ENCODE data around the gene UBXN4.
"Not testable (repeated sequence)": the region's sequence is repeated elsewhere in the genome, so short reads cannot be mapped to it uniquely, and the experiment has no call there.

UBXN4 gene

DNA sequence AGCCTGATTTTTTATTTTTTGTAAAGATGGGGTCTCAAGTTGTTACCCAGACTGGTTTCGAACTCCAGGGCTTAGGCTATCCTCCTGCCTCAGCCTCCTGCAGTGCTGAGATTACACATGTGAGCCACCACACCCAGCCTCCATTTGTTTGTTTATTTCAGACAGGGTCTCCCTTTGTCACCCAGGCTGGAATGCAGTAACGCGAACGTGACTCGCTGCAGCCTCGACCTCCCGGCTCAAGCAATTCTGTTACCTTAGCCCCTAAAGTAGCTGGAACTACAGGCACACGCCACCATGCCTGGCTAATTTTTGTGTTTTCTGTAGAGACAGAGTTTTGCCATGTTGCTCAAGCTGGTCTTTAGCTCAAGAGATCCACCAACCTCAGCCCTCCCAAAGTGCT, 27.2 kb downstream of the UBXN4 start:
- ATAC-seq, result no peak
- no peak for DNase-seq

DNA sequence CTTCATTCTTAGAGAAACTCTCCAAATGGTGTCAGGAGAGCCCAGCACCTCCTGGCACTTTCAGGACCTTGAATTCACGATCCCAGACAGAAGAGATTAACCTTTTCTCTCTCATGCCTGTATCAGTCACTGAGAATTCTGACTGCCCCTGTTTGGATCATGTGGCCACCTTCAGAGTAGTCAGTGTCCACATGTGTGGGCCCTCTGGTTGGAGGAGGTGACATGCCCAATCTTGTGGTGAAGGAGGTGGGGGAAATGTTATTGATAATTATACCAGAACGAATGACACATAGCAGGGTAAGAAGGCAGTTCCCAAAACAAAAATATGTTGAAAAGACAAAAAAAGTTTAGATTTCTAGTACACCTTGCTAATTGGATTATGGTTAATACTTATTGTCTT, 31.7 kb downstream of the UBXN4 start:
- DNase-seq (peak; percentile 20), ATAC-seq (peak; percentile 90)

GRCh38 chr2:135773917-135774316, 32.3 kb downstream of the UBXN4 start:
- no peak for ATAC-seq

GRCh38 chr2:135775420-135775819, 33.8 kb downstream of the UBXN4 start:
- DNase-seq, result no peak
- no peak for ATAC-seq

More at GRCh38 chr2:135773917-135774316, 32.3 kb downstream of the UBXN4 start:
- DNase-seq, result no peak

- no peak for DNase-seq
Measured at GRCh38 chr2:135776367-135776766, 34.7 kb downstream of the UBXN4 start.

GRCh38 chr2:135782231-135782630, 40.6 kb downstream of the UBXN4 start:
- ATAC-seq (no peak), DNase-seq (no peak)

More at GRCh38 chr2:135776367-135776766, 34.7 kb downstream of the UBXN4 start:
- no peak for ATAC-seq

- no peak for DNase-seq
- ATAC-seq, result no peak
Measured at GRCh38 chr2:135783439-135783838, 41.8 kb downstream of the UBXN4 start.

DNA sequence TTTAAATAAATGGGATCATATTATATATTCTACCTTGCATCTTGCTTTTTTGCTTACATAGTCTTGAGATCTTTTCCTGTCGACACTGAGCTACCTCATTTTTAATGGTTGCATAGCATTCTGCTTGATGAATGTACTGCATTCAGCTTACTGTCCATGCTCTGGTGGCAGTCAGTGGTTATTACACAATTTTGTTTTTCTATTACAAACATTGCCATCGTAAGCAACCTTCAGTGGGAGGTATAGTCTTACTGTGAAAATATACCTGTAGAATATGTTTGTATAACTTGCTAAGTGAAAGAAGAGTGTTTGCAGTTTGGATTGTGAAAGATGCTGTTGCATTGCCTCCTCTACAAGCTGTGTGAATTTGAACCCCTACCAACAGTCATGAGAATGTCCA, 43.4 kb downstream of the UBXN4 start:
- DNase-seq (no peak), ATAC-seq (no peak)

- ATAC-seq (no peak), DNase-seq (no peak)
Measured at GRCh38 chr2:135786823-135787222, 45.2 kb downstream of the UBXN4 start.

GRCh38 chr2:135790423-135790822, 48.8 kb downstream of the UBXN4 start:
- no peak for ATAC-seq
- no peak for DNase-seq

GRCh38 chr2:135791418-135792190, 49.9 kb downstream of the UBXN4 start:
- ATAC-seq (no peak), DNase-seq (no peak)

GRCh38 chr2:135792401-135793150, 50.9 kb downstream of the UBXN4 start:
- DNase-seq (peak; percentile 42), ATAC-seq (peak; percentile 71)

GRCh38 chr2:135795641-135796040, 54.0 kb downstream of the UBXN4 start:
- ATAC-seq, DNase-seq: not testable (repeated sequence)

- ATAC-seq, result no peak
Measured at GRCh38 chr2:135796606-135797005, 55.0 kb downstream of the UBXN4 start.

DNA sequence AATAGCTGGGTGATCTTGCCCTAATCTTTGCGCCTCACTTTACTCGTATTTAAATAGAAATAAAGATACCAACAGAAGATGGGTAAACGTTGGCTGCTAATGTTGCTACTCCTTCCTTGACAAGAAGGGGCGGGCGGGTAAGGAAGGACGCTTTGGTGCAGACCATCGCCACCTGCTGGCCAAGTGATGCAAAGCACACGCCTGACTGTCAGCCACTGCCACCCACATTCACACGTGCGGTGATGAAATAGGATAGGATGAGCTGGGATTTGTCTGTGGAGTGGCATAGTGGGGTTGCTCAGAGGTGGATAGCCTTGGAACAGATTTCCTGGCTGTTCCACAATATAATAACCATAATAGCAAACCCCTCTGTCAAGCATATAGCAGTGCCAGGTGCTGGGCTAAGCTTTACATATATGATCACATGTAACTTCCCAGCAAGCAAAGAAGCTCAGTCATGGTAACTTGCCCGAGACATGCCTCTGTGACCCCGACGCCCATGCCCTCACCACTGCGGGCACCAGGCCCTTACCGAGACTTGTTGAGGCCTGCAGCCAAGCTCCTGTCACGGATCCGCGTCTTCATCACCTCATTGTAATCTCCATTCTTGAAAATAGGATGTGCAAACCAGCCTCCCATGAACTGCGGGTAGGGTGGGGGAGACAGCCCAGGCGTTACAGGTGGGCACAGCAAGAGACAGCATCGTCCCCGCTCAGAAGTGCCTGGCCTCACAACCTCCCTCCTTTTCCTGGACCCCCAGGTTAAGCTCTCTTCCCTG, 56.0 kb downstream of the UBXN4 start:
- DNase-seq (peak; percentile 86), ATAC-seq (peak; percentile 75)

More at GRCh38 chr2:135796606-135797005, 55.0 kb downstream of the UBXN4 start:
- DNase-seq, result no peak

- DNase-seq, result no peak
- no peak for ATAC-seq
Measured at GRCh38 chr2:135798275-135798705, 56.6 kb downstream of the UBXN4 start.

GRCh38 chr2:135798762-135799161, 57.1 kb downstream of the UBXN4 start:
- ATAC-seq, result no peak
- DNase-seq, result no peak

GRCh38 chr2:135799738-135800137, 58.1 kb downstream of the UBXN4 start:
- no peak for ATAC-seq

GRCh38 chr2:135800513-135801460, 59.1 kb downstream of the UBXN4 start:
- DNase-seq, result no peak
- ATAC-seq, result no peak

More at GRCh38 chr2:135799738-135800137, 58.1 kb downstream of the UBXN4 start:
- no peak for DNase-seq

- ATAC-seq, result no peak
- no peak for DNase-seq
Measured at GRCh38 chr2:135802350-135802749, 60.7 kb downstream of the UBXN4 start.

DNA sequence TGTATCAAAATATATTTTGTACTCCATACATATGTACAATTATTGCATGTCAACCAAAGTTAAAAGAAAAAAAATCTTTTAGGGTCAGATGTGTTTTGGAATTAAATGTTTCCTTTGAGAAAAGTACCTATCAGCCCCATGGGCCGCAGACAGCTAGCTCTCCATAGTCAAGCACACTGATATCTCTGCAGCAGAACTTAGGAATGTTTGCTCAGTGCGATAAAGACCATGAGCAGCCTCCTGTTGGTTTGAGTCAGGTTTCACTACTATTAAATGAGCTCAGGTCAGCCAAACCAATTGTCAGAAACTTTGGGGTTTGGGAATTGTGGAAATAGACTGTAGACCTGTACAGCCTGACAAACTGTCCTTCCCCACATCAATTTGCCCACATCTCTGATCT, 61.6 kb downstream of the UBXN4 start:
- no peak for ATAC-seq

More for the DNA sequence above, 61.6 kb downstream of the UBXN4 start:
- no peak for DNase-seq
